Activated T-cell treated with anti-CD3 and anti-CD28 coated beads, Interleukin-2, amount 50 U/mL, for 48 hours (primary cell): ENCODE results near the gene NFIB.

Experiments used
- DNase-seq, 2 experiments: peaks; one replicate each; pipeline ENCODE4 v3.0.0-alpha.2; 2020

Gene NFIB

GRCh38 chr9:14318934-14319580 is 5.1 kb upstream of the NFIB start:
- no peak for DNase-seq

- no peak for DNase-seq
These were observed 4.4 kb upstream of the NFIB start for GRCh38 chr9:14318361-14318760.

GRCh38 chr9:14317667-14318320 is 3.9 kb upstream of the NFIB start:
- no peak for DNase-seq

- DNase-seq: no peak
These were observed 2.8 kb upstream of the NFIB start for GRCh38 chr9:14316602-14317300.

- no peak for DNase-seq
These were observed 2.1 kb upstream of the NFIB start for GRCh38 chr9:14315875-14316601.

GRCh38 chr9:14314929-14315874 is 1.3 kb upstream of the NFIB start:
- peak in 1 of 2 experiments; percentile 35 for DNase-seq

- no peak for DNase-seq
These were observed 535 bp upstream of the NFIB start for GRCh38 chr9:14314424-14314928.

- peak; percentile 28 to 29 for DNase-seq
These were observed 482 bp downstream of the NFIB start for GRCh38 chr9:14313378-14313940.

GRCh38 chr9:14312719-14313377 is 1.1 kb downstream of the NFIB start:
- DNase-seq: no peak

- DNase-seq: no peak
These were observed 1.8 kb downstream of the NFIB start for GRCh38 chr9:14311956-14312685.

- DNase-seq: no peak
These were observed 2.6 kb downstream of the NFIB start for GRCh38 chr9:14311171-14311949.

- DNase-seq: no peak
These were observed 3.6 kb downstream of the NFIB start for GRCh38 chr9:14310311-14310710.

- no peak for DNase-seq
These were observed 4.5 kb downstream of the NFIB start for GRCh38 chr9:14309403-14309802.

- no peak for DNase-seq
These were observed 5.1 kb downstream of the NFIB start for GRCh38 chr9:14308853-14309145.

GRCh38 chr9:14307989-14308852 is 5.7 kb downstream of the NFIB start:
- no peak for DNase-seq

- DNase-seq: no peak
These were observed 7.0 kb downstream of the NFIB start for GRCh38 chr9:14306672-14307660.

GRCh38 chr9:14306188-14306587 is 7.8 kb downstream of the NFIB start:
- DNase-seq: no peak

- no peak for DNase-seq
These were observed 9.7 kb downstream of the NFIB start for GRCh38 chr9:14304259-14304658.
